Jurkat, Clone E6-1 (cell line): ENCODE measurements around the gene SRPRB.

ENCODE experiments used
- DNase-seq: peaks from one replicate; pipeline ENCODE4 v3.0.0-alpha.2; 2011; ENCODE audit warnings: low read depth, low spot score
- H3K4me3 ChIP-seq: 2 replicates; pipeline ENCODE4 v1.5.1; 2011; ENCODE audit warnings: mild to moderate bottlenecking, low read length, control low read depth, moderate library complexity

Gene SRPRB

DNA sequence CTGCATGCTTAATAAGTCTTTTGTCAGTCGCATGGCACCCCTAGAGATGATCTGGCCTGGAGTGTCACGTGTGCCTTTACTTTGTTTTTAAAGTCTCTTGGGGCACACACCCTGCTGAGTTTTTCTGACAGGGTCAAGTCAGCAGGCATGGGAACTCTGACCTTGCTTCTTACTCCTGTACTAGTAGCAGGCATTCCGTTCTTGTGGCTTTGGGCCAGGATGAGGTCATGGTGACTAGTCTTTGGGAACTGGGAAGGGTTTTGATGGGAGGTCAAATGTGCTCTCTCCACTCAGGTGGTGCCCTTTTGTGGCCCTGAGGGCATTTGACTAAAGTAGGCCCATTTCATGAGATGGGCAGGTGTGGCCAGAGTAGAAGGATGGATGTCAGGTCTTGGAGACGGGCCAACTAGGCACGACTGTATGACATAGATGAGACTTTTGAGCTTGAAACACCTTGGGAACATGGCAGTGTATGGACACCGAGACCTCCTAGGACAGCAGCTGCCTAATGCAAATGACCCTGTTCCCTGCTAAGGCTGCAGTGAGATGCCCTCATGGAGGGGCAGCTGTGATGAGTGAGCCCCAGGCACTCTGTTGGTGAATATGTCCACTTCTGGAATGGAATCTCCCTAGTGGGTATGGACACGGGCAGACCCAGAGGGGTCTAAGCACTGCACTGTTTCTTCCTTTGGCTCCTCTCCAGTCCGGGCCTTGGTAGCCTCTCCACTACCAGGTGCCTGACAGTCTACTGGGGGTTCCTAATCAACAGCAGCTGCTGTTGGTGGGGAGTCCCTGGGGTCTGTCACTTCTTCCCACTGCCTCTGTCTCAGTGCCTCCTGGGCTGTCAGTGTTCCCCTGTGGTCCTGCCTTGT, 16.4 kb downstream of the SRPRB start:
- no peak for DNase-seq
- H3K4me3 ChIP-seq = no peak overlapping the region

DNA sequence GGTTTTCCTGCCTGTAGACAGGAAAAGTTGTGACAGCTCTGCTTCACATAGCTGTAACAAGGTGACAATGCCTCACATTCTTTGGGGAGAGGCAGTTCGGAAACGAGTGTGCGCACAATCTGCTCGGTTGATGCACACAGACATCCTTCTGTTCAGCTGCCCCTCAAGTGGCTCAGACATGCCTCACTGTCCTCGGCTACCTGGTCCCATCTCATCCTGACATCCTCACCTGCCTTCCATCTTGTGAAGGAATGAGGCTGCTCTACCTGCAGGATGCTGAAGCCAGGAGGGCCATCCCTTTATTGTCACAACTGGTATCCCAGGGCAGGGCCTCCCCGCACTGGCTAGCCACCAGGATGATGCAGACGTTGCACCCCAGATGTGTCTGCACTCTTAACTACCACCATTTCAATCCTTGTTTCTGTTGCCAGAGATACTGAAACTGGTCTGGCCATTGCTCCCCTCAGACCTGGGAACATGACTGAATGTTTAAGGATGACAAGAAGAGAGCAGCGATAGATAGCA, 19.4 kb downstream of the SRPRB start:
- DNase-seq = no peak
- H3K4me3 ChIP-seq = no peak overlapping the region

DNA sequence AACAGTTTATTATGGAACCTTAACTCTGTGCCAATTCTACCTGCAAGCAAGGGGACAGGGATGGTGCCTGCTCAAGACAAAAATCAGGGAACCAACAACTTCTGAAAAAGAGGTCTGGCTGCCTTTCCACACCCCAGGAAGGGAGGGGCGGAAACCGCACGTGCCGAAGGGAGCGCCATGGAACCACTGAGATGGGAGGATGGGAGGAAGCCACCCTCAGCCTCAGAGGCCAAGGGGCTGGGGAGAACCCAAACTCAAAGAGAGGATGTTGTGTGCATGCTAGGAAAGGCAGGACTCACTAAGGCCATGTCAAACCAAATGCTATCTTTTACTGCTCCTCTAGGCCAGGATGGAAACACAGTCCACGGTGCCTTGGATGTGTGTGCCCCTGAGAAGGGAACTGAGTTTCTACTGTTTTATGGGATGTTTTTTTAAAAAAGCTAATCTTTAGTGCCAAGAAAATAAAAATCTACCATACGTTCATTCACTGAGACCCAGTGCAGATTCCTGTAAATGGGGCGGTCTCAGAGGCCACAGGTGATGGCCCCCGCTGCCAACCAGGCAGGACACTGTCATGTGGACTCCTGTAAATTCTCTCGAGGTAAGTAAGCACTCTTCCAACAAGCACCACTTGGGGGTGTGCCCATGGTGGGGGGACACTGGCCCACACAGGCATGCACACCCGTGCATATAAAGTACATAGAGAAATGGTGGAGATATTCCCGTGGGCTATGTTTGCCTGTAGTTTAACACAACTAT, 20.5 kb downstream of the SRPRB start:
- DNase-seq = no peak
- H3K4me3 ChIP-seq = no peak overlapping the region

DNA sequence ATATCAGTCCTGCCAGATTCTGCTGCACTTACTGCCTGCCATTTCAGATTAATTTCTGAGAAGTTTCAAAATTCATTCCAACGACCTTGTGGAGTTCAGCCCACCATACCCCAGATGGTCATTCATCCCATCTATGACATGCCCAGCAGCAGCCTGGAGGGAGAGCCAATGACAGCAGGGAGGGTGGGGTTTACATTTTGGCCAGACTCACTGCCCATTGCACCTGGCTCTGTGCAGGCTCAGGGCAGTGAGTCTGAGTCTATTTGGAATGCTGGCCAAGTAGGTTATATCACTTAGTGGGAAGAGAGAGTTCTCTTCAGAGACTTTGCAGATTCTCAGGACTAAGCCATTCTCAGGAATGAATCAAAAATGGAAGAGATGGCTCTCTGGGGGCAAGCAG, 21.5 kb downstream of the SRPRB start:
- H3K4me3 ChIP-seq = no peak overlapping the region
- no peak for DNase-seq

DNA sequence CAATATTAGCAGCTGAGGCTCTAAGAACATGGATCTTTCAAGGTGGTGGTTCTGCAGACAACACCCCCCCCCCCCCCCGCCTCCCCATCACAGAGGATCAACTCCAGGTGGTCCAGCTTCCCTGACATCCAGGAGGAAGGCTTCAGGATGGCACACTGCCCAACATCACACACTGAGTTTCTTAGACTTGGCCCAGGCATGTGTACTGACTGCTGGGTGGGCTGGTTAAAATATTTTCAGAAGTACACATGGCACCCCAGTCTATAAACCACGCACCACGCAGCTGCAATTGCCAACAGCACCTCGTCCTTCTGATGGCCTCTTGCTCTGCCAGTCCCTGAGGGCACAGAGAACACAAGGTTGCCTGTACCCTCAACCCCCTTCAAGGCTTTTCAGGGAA, 22.1 kb downstream of the SRPRB start:
- DNase-seq = no peak
- H3K4me3 ChIP-seq = no peak overlapping the region

DNA sequence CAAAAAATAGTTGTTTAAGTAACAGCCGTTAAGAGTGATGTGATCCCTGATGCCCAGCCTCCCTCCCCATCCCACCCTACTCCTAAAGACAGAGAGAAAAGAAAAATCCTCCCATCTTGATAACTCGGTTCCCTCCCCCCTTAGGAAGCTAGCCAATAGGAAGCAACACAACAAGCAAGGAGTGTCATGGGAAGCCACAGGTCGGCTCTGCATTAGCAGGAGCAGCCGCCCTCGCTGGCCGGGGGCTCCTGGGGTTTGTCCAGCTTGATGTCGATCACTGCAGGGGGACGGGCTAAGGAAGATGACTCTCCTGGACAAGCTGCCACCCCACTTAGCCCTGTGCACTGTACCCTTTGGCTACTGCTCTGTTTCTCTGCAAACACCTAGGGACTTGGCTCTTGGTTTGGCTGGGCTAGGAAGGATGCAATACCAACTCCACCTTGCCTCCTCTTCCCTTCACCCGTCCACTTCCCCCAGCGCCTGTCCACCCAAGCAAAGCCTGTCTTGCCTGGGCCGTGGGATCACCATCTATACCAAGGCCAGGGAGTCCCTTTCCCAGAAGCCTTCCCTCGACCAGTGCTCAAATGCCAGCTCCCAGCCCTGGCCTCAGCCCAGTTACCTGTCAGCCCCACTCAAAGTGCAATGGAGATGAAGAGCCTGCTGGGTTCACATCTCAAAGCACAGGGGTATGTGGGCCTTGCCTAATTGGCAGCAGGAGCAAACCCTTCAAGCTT, 23.1 kb downstream of the SRPRB start:
- DNase-seq = no peak

DNA sequence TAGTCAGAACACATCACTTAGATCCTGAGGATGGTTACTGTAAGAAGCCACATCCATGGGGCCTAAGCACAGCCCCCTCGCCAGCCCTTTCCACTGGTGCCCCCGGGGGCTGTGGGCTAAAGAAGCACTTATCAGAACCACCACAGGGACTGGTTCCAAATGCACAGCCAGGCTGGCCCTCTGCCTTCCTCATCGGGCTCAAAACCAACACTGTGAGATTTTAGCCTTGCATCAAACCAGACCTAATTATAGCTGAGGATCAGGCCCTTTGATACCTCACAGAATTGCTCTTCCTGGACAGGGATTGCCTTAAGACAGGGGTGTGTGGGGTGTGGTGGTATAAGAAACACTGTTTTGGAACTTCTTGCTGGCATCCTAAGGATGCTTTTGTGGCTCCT, 23.7 kb downstream of the SRPRB start:
- DNase-seq = no peak
- H3K4me3 ChIP-seq = no peak overlapping the region

More for the DNA sequence above, 23.1 kb downstream of the SRPRB start:
- no peak overlapping the region for H3K4me3 ChIP-seq

DNA sequence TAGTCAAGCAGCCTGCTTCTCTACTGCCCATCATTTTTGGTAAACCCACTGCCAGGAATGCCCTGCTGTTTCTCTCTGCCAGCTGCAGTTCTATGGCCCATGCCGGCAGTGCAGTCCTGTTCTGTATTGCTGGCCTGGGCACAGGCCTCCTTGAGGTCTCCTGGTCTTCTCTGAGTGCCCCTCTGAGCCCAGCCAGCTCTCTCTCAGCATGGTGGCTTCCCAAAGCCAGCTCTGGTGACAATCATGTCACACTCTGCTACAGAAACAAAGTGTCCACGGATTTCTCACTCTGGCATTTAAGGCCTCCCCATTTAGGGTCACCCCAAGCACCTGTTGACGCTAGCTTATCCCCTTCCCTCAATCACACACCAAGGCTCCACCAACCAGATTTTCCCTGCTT, 24.5 kb downstream of the SRPRB start:
- no peak for DNase-seq
- H3K4me3 ChIP-seq = no peak overlapping the region

DNA sequence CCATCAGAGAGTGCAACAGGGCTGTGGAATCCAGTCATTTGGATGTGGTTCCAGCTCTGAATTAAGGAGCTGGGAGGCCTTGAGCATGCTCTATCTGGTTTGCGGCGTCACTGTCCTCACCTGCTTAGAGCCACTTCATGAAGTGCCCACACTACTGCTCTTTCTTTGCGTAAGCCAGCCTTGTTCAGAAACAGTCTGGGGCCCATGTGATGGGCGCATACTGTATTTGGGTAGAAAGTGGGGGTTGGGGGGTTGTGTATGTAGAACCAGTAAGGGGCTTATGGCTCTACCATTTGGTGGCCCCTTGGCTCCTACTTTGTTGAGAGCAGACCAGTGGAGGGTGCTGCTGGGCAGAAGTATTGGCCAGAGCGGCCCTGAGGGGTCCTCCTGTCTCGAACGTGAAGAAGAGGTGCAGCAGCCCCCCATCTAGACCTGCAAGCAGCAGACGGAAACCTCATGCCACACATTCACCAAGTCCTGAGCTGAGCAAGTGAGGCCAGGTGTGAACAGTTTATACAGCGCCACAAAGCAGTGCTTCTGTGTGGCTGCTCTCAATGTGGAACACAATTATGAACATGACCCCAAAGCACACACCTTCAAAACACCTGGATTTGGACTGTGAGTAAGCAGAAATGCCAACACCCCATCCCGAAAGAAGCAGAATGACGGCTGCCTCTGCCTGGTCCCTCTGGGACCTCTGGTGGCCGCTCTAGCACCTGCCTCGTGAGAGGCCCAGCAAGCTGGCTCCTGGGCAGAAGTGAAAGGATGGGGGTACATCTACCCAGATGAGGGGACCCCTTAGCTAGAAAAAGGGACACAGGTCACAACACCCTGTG, 26.6 kb downstream of the SRPRB start:
- no peak overlapping the region for H3K4me3 ChIP-seq
- DNase-seq = no peak

DNA sequence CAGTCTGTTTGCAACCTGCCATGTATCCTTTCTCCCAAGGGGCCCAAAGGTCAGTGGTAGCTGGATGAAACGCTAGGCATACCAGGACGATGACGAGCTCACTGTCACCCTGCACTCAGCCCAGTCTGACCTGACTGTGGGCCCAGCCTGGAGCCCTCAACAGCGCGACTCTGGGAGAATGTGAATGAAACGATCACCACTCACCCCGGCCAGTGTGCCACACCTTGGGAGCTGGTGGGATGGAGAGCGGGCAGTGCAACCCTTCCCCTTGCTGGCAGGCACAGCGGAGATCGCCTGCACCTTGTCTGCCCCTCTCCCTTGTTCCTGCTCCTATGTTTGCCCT, 27.2 kb downstream of the SRPRB start:
- no peak for DNase-seq
- H3K4me3 ChIP-seq = no peak overlapping the region

DNA sequence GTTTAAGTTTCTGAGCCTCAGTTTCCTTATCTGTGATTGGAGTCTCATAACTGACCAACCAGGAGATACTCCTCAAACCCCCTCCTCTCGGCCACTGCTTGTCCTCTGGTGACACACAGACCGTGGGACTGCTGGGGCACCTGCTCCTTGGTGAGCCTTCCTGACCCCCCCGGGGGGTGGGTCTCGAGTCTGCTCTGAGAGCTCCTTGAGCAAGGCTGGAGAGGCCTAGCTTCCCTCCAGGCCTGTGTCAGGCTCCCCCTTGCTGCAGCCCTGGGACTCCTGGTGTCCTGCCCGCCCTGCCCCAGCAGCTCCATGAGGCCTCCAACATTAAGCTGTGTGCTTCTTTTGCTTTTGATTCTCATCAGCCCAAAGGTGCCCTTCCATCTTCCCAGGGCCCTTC, 27.7 kb downstream of the SRPRB start:
- H3K4me3 ChIP-seq = no peak overlapping the region
- no peak for DNase-seq

DNA sequence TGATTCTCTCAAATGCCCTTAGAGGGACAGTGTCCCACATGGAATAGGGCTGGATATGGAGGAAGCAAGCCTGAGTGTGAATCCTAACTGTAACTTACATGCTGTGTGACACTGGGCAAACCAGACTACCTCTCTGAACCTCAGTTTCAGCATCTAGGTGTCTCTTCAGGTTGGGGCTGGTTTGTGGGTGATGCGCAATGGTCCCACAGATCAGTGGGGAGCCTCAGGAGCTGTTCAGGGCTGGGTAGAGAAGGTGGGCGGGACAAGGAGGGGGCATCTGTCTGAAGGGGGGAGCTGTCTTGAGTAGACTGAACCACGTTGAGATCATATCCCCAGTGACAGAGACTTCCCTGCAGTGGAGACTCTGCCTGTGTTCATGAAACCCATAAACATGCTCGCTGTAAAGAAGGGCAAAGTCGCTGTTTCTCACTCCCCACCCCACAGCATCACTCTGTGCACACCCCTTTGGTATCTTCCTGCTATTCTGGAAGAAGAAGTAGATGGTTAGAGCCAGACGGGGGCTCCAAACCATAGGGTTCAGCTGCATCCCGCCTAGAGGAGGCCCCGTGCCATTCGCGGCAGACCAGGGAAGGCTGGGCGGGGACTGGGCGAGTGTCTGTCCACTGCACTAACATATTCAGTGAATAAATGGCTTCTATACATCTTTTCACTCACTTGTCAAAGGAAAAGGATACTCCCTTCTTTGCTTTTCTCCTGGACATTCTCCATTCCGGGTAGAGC, 28.4 kb downstream of the SRPRB start:
- no peak for DNase-seq
- no peak overlapping the region for H3K4me3 ChIP-seq

DNA sequence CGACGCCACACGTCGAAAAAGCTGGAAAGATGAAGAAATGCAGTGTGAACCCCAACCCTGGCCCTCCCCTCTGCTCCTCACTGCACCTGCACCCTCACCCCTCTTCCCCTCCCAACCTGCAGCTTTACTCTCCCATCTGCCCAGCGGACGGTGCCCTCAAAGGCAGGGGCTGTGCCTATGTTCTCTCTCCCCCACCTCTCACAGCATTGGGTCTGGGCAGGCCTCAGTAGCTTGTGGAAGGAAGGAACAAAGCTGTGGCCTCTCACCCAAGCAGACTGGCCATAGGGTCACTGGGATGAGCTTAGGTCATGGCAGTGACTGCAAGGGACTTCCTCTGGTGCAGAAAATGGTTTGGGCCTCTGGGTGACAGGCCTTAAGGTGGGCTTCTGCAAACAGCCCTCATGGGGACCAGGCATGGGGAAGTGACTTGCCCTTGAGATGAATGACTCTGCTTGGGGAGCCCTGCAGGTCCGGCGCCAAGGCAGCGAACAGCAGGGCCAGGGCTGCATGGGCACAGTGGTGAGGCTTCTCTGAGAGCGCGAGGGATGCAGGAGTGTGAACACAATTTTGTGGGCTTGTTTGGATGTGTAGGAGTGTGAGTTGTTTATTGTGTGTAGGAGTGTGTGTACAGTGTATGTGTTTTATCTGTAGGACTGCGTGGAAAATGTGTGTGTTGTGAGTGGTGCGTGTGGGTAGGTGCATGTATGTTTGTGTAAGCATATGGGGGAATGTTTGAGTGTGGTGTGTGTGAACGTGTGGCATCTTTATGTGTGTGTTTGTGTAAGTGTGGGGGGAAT, 29.2 kb downstream of the SRPRB start:
- no peak overlapping the region for H3K4me3 ChIP-seq
- DNase-seq = no peak

DNA sequence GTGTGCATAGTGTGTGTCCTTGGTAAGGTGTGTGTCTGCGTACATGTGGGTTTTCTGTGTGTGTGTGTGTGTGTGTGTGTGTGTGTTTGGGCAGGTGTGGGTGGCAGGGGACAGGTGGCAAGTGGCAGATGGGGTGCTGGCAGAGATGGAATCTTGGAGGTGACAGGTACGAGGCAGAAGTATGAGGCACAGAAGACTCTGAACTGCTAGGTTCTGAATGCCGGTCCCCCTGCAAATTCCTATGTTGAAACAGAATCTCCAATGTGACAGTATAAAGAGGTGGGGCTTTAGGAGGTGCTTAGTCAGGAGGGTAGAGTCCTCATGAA, 29.8 kb downstream of the SRPRB start:
- no peak for DNase-seq
- H3K4me3 ChIP-seq = no peak overlapping the region

DNA sequence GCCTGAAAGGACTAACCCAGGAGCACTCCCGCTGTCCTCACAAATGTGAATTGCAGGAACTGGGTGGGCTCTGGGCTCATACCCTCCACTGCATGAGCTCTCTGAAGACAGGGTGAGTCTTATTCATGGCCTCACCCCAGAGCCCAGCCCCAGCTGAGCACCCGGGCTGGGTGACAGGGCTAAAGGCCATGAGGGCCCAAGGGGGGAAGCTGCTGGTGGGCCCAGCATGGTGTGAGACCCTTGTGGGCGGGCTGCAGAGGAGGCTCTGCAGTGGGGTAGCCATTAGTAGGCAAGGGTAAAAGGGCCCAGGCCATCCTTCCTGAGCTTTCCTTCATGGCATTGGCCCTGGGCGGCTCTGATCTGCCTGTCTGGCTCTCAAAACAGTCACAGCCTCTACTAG, 30.3 kb downstream of the SRPRB start:
- H3K4me3 ChIP-seq = no peak overlapping the region
- DNase-seq = no peak

DNA sequence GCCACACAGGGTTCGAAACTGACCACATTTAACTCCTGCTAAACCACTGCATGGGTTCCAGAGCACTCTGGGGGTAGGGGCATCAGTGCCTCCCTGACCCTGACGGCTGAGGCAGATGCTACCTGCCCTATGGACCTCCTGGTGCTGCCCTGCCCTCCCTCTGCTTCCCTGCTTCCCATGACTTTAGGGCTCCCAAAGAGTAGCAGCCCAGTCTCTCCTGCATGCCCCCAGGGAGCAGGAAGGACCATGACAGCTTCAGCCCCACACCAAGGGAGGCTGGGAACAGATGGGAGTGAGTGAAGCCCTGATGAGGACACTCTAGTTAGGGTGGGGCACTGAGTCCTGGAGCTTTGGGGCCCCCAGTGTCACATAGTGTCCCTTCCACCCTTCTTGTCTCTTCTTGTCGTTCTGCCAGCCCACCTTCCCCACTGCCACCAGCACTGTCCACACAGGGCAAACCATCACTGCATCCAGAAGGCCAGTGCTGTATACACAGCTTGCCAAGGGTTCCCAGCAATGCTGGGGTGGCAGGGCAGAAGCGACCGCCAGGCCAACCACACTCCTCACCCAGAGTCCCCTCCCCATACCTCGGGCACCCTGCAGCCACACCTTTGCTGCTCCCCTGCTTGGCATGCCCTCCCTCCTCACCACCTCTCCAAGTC, 31.0 kb downstream of the SRPRB start:
- DNase-seq = no peak
- H3K4me3 ChIP-seq = no peak overlapping the region
